ENCODE data around the gene SLFN12L.

GRCh38 chr17:35534576-35535093 is 2.8 kb downstream of the SLFN12L start:
- no peak for TF ChIP-seq NFYB (CRISPR knock-in tag; conservative IDR thresholded peaks at IDR 0.05; ENCODE audit: low read depth)
- TF ChIP-seq, protein P1, sequence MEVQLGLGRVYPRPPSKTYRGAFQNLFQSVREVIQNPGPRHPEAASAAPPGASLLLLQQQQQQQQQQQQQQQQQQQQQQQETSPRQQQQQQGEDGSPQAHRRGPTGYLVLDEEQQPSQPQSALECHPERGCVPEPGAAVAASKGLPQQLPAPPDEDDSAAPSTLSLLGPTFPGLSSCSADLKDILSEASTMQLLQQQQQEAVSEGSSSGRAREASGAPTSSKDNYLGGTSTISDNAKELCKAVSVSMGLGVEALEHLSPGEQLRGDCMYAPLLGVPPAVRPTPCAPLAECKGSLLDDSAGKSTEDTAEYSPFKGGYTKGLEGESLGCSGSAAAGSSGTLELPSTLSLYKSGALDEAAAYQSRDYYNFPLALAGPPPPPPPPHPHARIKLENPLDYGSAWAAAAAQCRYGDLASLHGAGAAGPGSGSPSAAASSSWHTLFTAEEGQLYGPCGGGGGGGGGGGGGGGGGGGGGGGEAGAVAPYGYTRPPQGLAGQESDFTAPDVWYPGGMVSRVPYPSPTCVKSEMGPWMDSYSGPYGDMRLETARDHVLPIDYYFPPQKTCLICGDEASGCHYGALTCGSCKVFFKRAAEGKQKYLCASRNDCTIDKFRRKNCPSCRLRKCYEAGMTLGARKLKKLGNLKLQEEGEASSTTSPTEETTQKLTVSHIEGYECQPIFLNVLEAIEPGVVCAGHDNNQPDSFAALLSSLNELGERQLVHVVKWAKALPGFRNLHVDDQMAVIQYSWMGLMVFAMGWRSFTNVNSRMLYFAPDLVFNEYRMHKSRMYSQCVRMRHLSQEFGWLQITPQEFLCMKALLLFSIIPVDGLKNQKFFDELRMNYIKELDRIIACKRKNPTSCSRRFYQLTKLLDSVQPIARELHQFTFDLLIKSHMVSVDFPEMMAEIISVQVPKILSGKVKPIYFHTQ (CRISPR knock-in tag; IDR thresholded peaks at IDR 0.05), result no peak

All from WTC11 (cell line).